Measurements from ENCODE around the gene GAL3ST1.

GAL3ST1 gene

DNA sequence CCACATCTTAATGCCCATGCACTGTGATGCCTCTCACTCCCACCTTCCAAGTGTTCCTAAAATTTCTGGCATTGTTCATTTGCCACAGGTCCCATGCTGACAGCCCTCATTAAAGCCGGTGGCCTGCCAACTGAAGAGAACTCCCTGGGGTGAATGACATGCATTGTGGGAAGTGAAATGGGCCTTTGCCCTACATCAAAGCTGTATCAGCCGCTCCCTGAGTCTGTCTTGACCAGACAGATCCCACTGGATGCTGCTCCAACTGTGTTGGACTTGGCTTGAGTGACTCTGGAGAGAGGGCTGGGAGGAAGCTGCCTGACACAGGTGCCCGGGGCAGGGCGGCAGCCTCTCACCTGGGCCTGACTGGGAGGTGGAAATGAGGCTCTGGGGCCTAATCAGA is 60.2 kb downstream of the GAL3ST1 start:
- WGBS = 80% methylated on average over 2 of the region's 4 CpGs

DNA sequence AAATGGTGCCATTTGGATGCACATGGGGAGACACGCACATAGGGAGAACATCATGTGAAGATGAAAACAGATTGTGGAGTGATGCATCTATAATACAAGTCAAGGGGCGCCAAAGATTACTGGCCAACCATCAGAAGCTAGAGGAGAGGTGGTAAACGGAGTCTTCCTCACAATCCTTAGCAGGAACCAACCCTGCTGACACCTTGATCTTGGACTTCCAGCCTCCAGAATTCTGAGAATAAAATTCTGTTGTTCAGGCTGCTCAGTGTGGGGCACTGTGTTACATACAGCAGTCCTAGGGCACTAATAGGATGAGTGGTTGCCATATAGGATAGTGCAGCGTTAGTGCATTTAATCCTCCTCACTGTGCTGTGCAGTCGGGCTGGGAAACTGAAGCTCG is 61.0 kb downstream of the GAL3ST1 start:
- no peak overlapping the region for H3K18ac ChIP-seq (ENCODE audit: low read depth in 1 of 2, low read length in 2 of 2)
- H2AFZ ChIP-seq (ENCODE audit: low read depth, low read length) = no peak overlapping the region
- H3K27me3 ChIP-seq (ENCODE audit: control insufficient read depth in 1 of 2, insufficient read depth in 1 of 2, low read length in 2 of 2) = peaks cover 5 to 43% of the 10 kb centered on the region in 2 experiments
- no peak overlapping the region for H3K4me3 ChIP-seq (ENCODE audit: insufficient read depth in 1 of 2, low read depth in 1 of 2, low read length in 2 of 2)
- H2BK12ac ChIP-seq (ENCODE audit: low read length in 2 of 2) = no peak overlapping the region
- H3K4ac ChIP-seq (ENCODE audit: low read depth in 1 of 2, low read length in 2 of 2) = no peak overlapping the region
- no peaks in the 10 kb centered on the region for H3K4me1 ChIP-seq (ENCODE audit: control insufficient read depth, insufficient read depth, low read depth, low read length)
- DNase-seq = no peak
- H2AK5ac ChIP-seq (ENCODE audit: low read length, severe bottlenecking) = no peak overlapping the region
- no peak overlapping the region for H2BK120ac ChIP-seq (ENCODE audit: low read depth, low read length)
- no peak overlapping the region for H3K9ac ChIP-seq (ENCODE audit: low read length)
- H2BK5ac ChIP-seq (ENCODE audit: low read depth, low read length, poor library complexity, severe bottlenecking) = no peak overlapping the region
- H4K8ac ChIP-seq (ENCODE audit: low read length) = no peak overlapping the region
- no peaks in the 10 kb centered on the region for H3K36me3 ChIP-seq (ENCODE audit: control insufficient read depth in 1 of 2, insufficient read depth in 2 of 2, low read depth in 1 of 2, low read length in 2 of 2)
- H3K9me3 ChIP-seq (ENCODE audit: control insufficient read depth, low read length) = peaks cover 7% of the 10 kb centered on the region
- no peak overlapping the region for H2BK15ac ChIP-seq (ENCODE audit: low read depth, poor library complexity, severe bottlenecking)
- no peak overlapping the region for H3K23ac ChIP-seq (ENCODE audit: low read length in 2 of 2)
- WGBS = 92% methylated on average over 6 of the region's 6 CpGs
- no peak overlapping the region for H3K27ac ChIP-seq (ENCODE audit: low read length, poor library complexity, severe bottlenecking)
- H4K91ac ChIP-seq (ENCODE audit: low read length) = no peak overlapping the region
- no peaks in the 10 kb centered on the region for H3K79me1 ChIP-seq (replicated peaks; ENCODE audit: low read length, poor library complexity, severe bottlenecking)
- H3K14ac ChIP-seq (ENCODE audit: low read length in 2 of 2) = no peak overlapping the region
- no peak overlapping the region for H3K4me2 ChIP-seq (ENCODE audit: low read length, poor library complexity, severe bottlenecking)

More for the DNA sequence above, 60.2 kb downstream of the GAL3ST1 start:
- Histone ChIP-seq H3K4me1 (ENCODE audit: control insufficient read depth, insufficient read depth, low read depth, low read length) (no peaks in the 10 kb centered on the region), H3K14ac (ENCODE audit: low read length in 2 of 2) (no peak overlapping the region), H3K4ac (ENCODE audit: low read depth in 1 of 2, low read length in 2 of 2) (no peak overlapping the region), H3K9ac (ENCODE audit: low read length) (no peak overlapping the region), H3K79me1 (replicated peaks; ENCODE audit: low read length, poor library complexity, severe bottlenecking) (no peaks in the 10 kb centered on the region), H3K36me3 (ENCODE audit: control insufficient read depth in 1 of 2, insufficient read depth in 2 of 2, low read depth in 1 of 2, low read length in 2 of 2) (no peaks in the 10 kb centered on the region), H2BK12ac (ENCODE audit: low read length in 2 of 2) (no peak overlapping the region), H3K4me2 (ENCODE audit: low read length, poor library complexity, severe bottlenecking) (no peak overlapping the region), H3K18ac (ENCODE audit: low read depth in 1 of 2, low read length in 2 of 2) (no peak overlapping the region), H2BK5ac (ENCODE audit: low read depth, low read length, poor library complexity, severe bottlenecking) (no peak overlapping the region), H3K27me3 (ENCODE audit: control insufficient read depth in 1 of 2, insufficient read depth in 1 of 2, low read length in 2 of 2) (peaks cover 5 to 46% of the 10 kb centered on the region in 2 experiments), H4K91ac (ENCODE audit: low read length) (no peak overlapping the region), H3K27ac (ENCODE audit: low read length, poor library complexity, severe bottlenecking) (no peak overlapping the region), H3K23ac (ENCODE audit: low read length in 2 of 2) (no peak overlapping the region), H3K4me3 (ENCODE audit: insufficient read depth in 1 of 2, low read depth in 1 of 2, low read length in 2 of 2) (no peak overlapping the region), H2AK5ac (ENCODE audit: low read length, severe bottlenecking) (no peak overlapping the region), H3K9me3 (ENCODE audit: control insufficient read depth, low read length) (peaks cover 7% of the 10 kb centered on the region), H2BK15ac (ENCODE audit: low read depth, poor library complexity, severe bottlenecking) (no peak overlapping the region), H4K8ac (ENCODE audit: low read length) (no peak overlapping the region), H2AFZ (ENCODE audit: low read depth, low read length) (no peak overlapping the region), H2BK120ac (ENCODE audit: low read depth, low read length) (no peak overlapping the region)
- DNase-seq = no peak

DNA sequence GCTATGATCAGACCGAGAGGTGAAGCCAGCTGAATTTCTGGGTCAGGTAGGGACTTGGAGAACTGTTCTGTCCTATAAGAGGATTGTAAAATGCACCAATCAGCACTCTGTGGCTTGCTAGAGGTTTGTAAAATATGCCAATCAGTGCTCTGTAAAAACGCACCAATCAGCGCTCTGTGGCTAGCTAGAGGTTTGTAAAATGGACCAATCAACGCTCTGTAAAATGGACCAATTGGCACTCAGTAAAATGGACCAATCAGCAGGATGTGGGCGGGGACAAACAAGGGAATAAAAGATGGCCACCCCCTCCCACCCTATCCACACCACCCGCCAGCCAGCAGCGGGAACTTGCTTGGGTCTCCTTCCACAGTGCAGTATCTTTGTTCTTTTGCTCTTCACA is 62.6 kb downstream of the GAL3ST1 start:
- no peak overlapping the region for H2BK15ac ChIP-seq (ENCODE audit: low read depth, poor library complexity, severe bottlenecking)

DNA sequence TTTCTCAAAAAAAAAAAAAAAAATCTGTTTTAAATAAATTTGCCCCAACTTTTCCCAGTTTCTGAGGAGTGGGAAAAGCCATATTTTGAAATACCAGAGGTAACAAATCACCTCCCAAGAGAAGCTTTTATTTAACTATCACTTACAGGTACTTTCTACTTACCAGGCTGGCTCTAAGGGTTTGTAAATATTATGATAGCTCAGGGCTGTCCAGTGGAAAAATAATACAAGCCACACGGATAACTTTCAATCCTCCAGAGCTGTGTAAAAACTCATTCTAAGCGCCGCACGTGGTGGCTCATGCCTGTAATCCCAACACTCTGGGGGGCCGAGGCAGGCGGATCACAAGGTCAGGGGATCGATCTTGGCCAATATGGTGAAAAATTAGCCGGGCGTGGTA is 63.4 kb downstream of the GAL3ST1 start:
- Histone ChIP-seq H3K4ac (ENCODE audit: low read depth in 1 of 2, low read length in 2 of 2) (no peak overlapping the region), H3K9me3 (ENCODE audit: control insufficient read depth, low read length) (peaks cover 7% of the 10 kb centered on the region), H2BK120ac (ENCODE audit: low read depth, low read length) (no peak overlapping the region), H2AK5ac (ENCODE audit: low read length, severe bottlenecking) (no peak overlapping the region), H3K9ac (ENCODE audit: low read length) (no peak overlapping the region), H3K36me3 (ENCODE audit: control insufficient read depth in 1 of 2, insufficient read depth in 2 of 2, low read depth in 1 of 2, low read length in 2 of 2) (no peaks in the 10 kb centered on the region), H3K27me3 (ENCODE audit: control insufficient read depth in 1 of 2, insufficient read depth in 1 of 2, low read length in 2 of 2) (peaks cover 5 to 35% of the 10 kb centered on the region in 2 experiments), H4K91ac (ENCODE audit: low read length) (no peak overlapping the region), H3K4me2 (ENCODE audit: low read length, poor library complexity, severe bottlenecking) (no peak overlapping the region), H3K4me1 (ENCODE audit: control insufficient read depth, insufficient read depth, low read depth, low read length) (no peaks in the 10 kb centered on the region), H2BK15ac (ENCODE audit: low read depth, poor library complexity, severe bottlenecking) (no peak overlapping the region), H3K4me3 (ENCODE audit: insufficient read depth in 1 of 2, low read depth in 1 of 2, low read length in 2 of 2) (no peak overlapping the region), H3K79me1 (replicated peaks; ENCODE audit: low read length, poor library complexity, severe bottlenecking) (no peaks in the 10 kb centered on the region), H2BK12ac (ENCODE audit: low read length in 2 of 2) (no peak overlapping the region), H3K27ac (ENCODE audit: low read length, poor library complexity, severe bottlenecking) (no peak overlapping the region), H3K14ac (ENCODE audit: low read length in 2 of 2) (no peak overlapping the region), H3K23ac (ENCODE audit: low read length in 2 of 2) (no peak overlapping the region), H3K18ac (ENCODE audit: low read depth in 1 of 2, low read length in 2 of 2) (no peak overlapping the region), H4K8ac (ENCODE audit: low read length) (no peak overlapping the region), H2BK5ac (ENCODE audit: low read depth, low read length, poor library complexity, severe bottlenecking) (no peak overlapping the region), H2AFZ (ENCODE audit: low read depth, low read length) (no peak overlapping the region)
- 94% methylated on average over 9 of the region's 9 CpGs for WGBS
- no peak for DNase-seq

More for the DNA sequence above, 62.6 kb downstream of the GAL3ST1 start:
- H3K23ac ChIP-seq (ENCODE audit: low read length in 2 of 2) = no peak overlapping the region
- no peak overlapping the region for H3K4me2 ChIP-seq (ENCODE audit: low read length, poor library complexity, severe bottlenecking)
- H3K18ac ChIP-seq (ENCODE audit: low read depth in 1 of 2, low read length in 2 of 2) = no peak overlapping the region
- H4K8ac ChIP-seq (ENCODE audit: low read length) = no peak overlapping the region
- H2AK5ac ChIP-seq (ENCODE audit: low read length, severe bottlenecking) = no peak overlapping the region
- H3K9me3 ChIP-seq (ENCODE audit: control insufficient read depth, low read length) = peaks cover 7% of the 10 kb centered on the region
- no peak overlapping the region for H3K9ac ChIP-seq (ENCODE audit: low read length)
- H3K36me3 ChIP-seq (ENCODE audit: control insufficient read depth in 1 of 2, insufficient read depth in 2 of 2, low read depth in 1 of 2, low read length in 2 of 2) = no peaks in the 10 kb centered on the region
- no peaks in the 10 kb centered on the region for H3K79me1 ChIP-seq (replicated peaks; ENCODE audit: low read length, poor library complexity, severe bottlenecking)
- H2BK5ac ChIP-seq (ENCODE audit: low read depth, low read length, poor library complexity, severe bottlenecking) = no peak overlapping the region
- WGBS = 87% methylated on average over 7 of the region's 7 CpGs
- H2BK120ac ChIP-seq (ENCODE audit: low read depth, low read length) = no peak overlapping the region
- no peaks in the 10 kb centered on the region for H3K4me1 ChIP-seq (ENCODE audit: control insufficient read depth, insufficient read depth, low read depth, low read length)
- H3K27ac ChIP-seq (ENCODE audit: low read length, poor library complexity, severe bottlenecking) = no peak overlapping the region
- no peak overlapping the region for H3K4ac ChIP-seq (ENCODE audit: low read depth in 1 of 2, low read length in 2 of 2)
- no peak overlapping the region for H2BK12ac ChIP-seq (ENCODE audit: low read length in 2 of 2)
- no peak for DNase-seq
- H3K27me3 ChIP-seq (ENCODE audit: control insufficient read depth in 1 of 2, insufficient read depth in 1 of 2, low read length in 2 of 2) = peaks cover 5 to 36% of the 10 kb centered on the region in 2 experiments
- H3K4me3 ChIP-seq (ENCODE audit: insufficient read depth in 1 of 2, low read depth in 1 of 2, low read length in 2 of 2) = no peak overlapping the region
- no peak overlapping the region for H3K14ac ChIP-seq (ENCODE audit: low read length in 2 of 2)
- no peak overlapping the region for H2AFZ ChIP-seq (ENCODE audit: low read depth, low read length)
- no peak overlapping the region for H4K91ac ChIP-seq (ENCODE audit: low read length)

Measured in mesenchymal stem cell (in vitro differentiated cells and primary cell).